Fibroblast of lung (primary cell): ENCODE data around the gene POLR2H.

Experiments
- CTCF ChIP-seq, 2 donors: IDR thresholded peaks in 1 of 2; conservative IDR thresholded peaks in 1 of 2; 1 replicate in 1 of 2; 2 replicates in 1 of 2; pipeline ENCODE4 v1.5.1; 2011 to 2012; ENCODE audit warnings: low read length in 2 of 2, control low read depth in 1 of 2, inconsistent platforms in 1 of 2, low read depth in 1 of 2, mild to moderate bottlenecking in 1 of 2
- EZH2 ChIP-seq: IDR thresholded peaks from 2 replicates; pipeline ENCODE4 v1.5.1; 2012; ENCODE audit warnings: low read length, control low read depth, mild to moderate bottlenecking; ENCODE audit errors: missing control alignments

GRCh38 chr3:184368586-184369183, 7.2 kb downstream of the POLR2H start:
- TF ChIP-seq EZH2: no peak
- TF ChIP-seq CTCF (conservative IDR thresholded peaks at IDR 0.05 in 1 of 2, IDR thresholded peaks at IDR 0.05 in 1 of 2; ENCODE audit: low read depth in 1 of 2, low read length in 2 of 2): no peak
